Measurements from ENCODE around the gene PHF24.
"Not testable (repeated sequence)": the region's sequence is repeated elsewhere in the genome, so short reads cannot be mapped to it uniquely, and the experiment has no call there.

The PHF24 gene

DNA sequence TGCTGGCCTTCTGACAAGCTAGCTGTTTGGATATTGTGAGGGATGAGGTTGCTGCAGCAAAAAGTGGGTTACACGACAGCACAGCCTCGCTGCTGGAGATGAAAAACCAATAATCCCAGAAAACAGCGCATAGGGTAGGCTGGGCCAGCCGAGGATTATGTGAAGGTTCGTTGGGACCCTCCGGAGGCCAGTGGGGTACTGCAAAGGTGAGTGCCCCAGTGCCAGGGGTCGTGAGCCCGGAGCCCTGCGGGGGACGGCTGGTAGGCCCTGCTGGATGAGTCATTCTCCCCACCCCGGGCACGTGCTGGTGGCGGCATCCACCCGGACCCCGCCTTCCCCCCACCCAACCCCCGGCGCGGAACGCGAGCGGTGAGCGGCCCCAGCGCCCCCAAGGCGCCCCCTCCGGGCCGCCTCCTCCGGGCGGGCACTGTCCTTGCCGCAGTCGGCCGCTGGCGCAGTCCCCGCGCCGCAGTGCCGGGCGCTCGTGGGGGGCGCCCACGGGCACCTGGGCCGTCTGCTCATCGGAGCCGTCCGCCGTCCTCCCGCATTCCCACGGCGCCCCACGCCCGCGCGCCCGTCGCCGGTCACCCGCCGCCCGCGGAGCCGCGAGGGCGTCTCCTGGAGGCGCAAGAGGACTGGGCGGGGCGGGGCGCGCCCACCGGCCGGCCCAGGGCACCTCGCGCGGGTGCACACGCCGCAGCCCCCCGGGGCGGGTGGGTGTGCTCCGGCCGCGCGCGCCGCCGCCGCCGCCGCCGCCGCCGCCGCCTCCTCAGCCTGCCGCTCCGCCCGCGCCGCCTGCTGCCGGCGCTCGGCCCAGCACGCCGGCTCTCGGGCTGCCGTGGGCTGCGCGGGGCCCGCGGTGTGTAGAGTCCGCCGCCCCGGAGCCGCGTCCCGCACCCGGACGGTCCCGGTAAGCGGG lies at the start of gene PHF24:
PHF24 (plus strand) TSS at position 794 of the 919 bp plus-strand sequence. CDS start 13,014 bp downstream, outside the sequence.
- no peak for TF ChIP-seq GATA1 (IDR thresholded peaks at IDR 0.05; ENCODE audit: low read depth, low read length)
- TF ChIP-seq POLR2A (IDR thresholded peaks at IDR 0.05; ENCODE audit: low read length) = no peak
- peak; percentile 8 to 20 for DNase-seq

- TF ChIP-seq POLR2A (IDR thresholded peaks at IDR 0.05; ENCODE audit: low read length) = no peak
- TF ChIP-seq GATA1 (IDR thresholded peaks at IDR 0.05; ENCODE audit: low read depth, low read length) = no peak
- no peak for DNase-seq
Observed at GRCh38 chr9:34927061-34927460, 31.0 kb upstream of the PHF24 start.

DNA sequence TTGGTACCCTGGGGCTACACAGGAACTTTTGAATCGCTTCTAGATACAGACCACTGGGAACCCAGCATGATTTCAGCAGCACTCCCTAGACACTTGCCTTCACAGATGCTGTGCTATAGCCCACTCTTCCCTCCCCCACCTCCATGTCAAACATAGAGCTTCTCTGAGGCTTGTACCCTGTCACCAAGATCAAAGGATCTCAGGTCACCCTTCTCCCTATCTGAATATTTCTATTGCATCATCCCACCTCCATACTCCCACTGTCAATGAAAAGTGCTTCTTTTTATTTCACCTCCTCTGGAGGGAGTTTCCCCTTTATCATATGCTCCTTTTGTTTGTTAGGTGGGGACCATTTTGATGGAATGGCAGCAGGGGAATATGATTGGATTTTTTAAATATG lies 29.2 kb upstream of the PHF24 start:
- no peak for DNase-seq
- no peak for TF ChIP-seq POLR2A (IDR thresholded peaks at IDR 0.05; ENCODE audit: low read length)
- TF ChIP-seq GATA1 (IDR thresholded peaks at IDR 0.05; ENCODE audit: low read depth, low read length) = no peak

- peak; percentile 9 to 36 for DNase-seq
- no peak for TF ChIP-seq GATA1 (IDR thresholded peaks at IDR 0.05; ENCODE audit: low read depth, low read length)
- TF ChIP-seq POLR2A (IDR thresholded peaks at IDR 0.05; ENCODE audit: low read length) = no peak
Observed at GRCh38 chr9:34929506-34930102, 28.5 kb upstream of the PHF24 start.

GRCh38 chr9:34939989-34940388 lies 18.1 kb upstream of the PHF24 start:
- DNase-seq = peak; percentile 4 to 30

DNA sequence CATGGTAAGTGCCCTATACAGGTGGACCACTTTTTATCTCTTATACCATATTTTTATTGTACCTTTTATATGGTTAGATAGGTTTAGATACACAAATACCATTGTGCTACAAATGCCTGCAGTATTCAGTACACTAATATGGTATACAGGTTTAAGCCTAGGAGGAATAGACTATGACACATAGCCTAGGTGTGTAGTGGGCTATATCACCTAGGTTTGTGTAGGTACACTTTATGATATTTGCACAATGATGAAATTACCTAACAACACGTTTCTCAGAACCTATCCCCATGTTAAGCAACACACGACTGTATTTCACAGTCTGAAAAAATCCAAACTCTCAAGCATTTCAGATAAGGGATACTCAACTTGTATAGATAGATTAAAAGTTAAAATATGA lies 9.6 kb upstream of the PHF24 start:
- no peak for DNase-seq
- no peak for TF ChIP-seq GATA1 (IDR thresholded peaks at IDR 0.05; ENCODE audit: low read depth, low read length)
- no peak for TF ChIP-seq POLR2A (IDR thresholded peaks at IDR 0.05; ENCODE audit: low read length)

DNA sequence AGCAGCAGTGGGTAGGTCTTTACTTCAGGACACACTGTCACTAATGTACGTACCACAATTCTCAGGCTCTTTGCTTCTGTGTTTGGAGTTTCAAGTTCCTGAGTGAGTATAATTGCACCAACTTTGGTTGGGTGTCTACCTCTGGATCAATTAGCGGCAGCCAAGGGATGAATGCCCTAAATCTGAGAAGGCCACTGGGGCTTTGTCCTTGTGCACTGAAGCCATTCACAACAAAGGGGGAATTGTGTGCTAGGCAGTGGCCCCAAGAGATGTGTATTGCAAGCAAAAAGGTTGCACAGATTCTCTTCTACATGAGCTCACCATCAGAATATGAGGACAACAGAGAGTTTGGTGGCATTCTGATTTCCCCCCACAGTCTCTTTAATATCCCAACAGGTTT lies 3.9 kb upstream of the PHF24 start:
- no peak for DNase-seq
- TF ChIP-seq GATA1 (IDR thresholded peaks at IDR 0.05; ENCODE audit: low read depth, low read length) (no peak), POLR2A (IDR thresholded peaks at IDR 0.05; ENCODE audit: low read length) (no peak)

DNA sequence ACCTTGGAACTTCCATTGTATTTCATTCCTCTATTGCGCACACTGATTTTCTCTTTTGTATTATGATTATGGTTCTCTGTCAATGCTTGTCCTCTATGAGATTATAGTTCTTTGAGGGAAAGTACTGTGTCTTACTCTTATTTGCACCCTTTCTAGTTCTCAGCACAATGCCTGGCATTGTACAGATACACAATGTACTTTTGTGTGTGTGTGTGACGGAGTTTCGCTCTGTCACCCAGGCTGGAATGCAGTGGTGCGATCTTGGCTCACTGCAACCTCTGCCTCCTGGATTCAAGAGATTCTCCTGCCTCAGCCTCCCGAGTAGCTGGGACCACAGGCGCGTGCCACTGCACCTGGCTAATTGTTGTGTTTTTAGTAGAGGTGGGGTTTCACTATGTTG lies 2.0 kb upstream of the PHF24 start:
- not testable (repeated sequence) for DNase-seq

GRCh38 chr9:34956648-34957047 lies 1.4 kb upstream of the PHF24 start:
- DNase-seq = no peak

GRCh38 chr9:34958411-34958982 lies 412 bp downstream of the PHF24 start:
- TF ChIP-seq POLR2A (IDR thresholded peaks at IDR 0.05; ENCODE audit: low read length) (no peak), GATA1 (IDR thresholded peaks at IDR 0.05; ENCODE audit: low read depth, low read length) (no peak)
- DNase-seq = no peak

More at GRCh38 chr9:34956648-34957047, 1.4 kb upstream of the PHF24 start:
- TF ChIP-seq GATA1 (IDR thresholded peaks at IDR 0.05; ENCODE audit: low read depth, low read length) = no peak
- TF ChIP-seq POLR2A (IDR thresholded peaks at IDR 0.05; ENCODE audit: low read length) = no peak

GRCh38 chr9:34959461-34959860 lies 1.4 kb downstream of the PHF24 start:
- TF ChIP-seq GATA1 (IDR thresholded peaks at IDR 0.05; ENCODE audit: low read depth, low read length) (no peak), POLR2A (IDR thresholded peaks at IDR 0.05; ENCODE audit: low read length) (no peak)
- DNase-seq = no peak

DNA sequence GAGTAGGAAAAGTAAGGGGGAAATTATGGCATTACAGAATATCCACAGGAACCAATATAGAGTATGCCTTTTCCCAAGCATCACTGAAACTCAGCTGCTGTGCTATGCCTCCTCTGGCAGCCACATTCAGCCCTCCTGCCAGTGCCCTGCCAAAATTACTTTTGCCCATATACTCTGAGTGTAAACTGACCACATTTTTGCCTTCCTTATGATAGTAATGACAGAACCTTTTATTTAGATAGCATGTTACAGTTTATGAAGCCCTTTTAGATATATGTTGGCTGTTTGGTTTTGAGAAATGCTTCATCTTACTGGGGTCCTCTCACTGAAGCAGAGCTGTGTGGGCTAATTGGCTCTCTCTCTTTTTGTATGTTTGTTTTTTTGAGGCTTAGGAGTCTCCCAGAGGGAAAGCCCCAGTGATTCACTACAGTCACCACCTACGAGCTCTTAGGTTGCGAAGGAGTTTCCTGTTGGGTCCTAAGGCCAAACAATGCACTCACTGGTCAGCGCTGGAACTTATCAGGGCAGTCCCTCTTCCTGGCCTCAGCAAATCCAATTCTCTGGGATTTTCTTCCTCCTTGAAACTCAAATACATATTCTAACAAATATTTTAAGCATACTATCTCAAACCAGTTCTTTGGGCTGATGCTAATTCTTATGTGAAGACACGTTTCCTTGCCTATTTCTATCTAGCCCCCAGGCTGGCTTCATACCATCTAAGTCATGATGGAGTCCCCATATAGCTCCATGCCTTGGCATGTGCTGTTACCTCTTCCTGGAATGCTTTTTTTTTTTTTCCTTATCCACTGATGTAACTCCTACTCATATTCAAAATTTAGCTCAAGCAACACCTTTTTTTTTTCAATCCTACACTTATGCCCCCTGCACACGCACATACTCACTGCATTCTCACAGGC lies 3.7 kb downstream of the PHF24 start:
- no peak for DNase-seq
- TF ChIP-seq GATA1 (IDR thresholded peaks at IDR 0.05; ENCODE audit: low read depth, low read length) (no peak), POLR2A (IDR thresholded peaks at IDR 0.05; ENCODE audit: low read length) (no peak)

DNA sequence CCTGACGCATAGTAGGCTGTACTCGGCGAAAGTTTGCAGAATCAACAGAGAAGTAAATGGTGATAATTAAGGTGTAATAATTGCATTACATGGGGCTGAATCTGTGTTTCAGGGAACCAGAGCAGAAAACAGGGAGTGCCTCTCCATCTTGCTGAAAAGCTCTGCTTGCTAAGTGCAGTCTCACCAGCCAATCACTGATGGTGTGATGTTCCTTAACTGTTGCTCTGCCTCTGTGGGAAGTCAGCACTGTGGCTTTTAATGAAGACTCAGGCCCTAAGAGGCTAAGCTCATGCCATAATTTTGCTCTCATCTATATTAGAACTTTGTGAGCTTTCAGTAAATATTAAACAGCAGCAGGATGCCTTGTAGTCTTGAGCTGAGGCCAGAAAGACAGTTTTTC lies 4.5 kb downstream of the PHF24 start:
- DNase-seq = no peak
- TF ChIP-seq POLR2A (IDR thresholded peaks at IDR 0.05; ENCODE audit: low read length) (no peak), GATA1 (IDR thresholded peaks at IDR 0.05; ENCODE audit: low read depth, low read length) (no peak)

DNA sequence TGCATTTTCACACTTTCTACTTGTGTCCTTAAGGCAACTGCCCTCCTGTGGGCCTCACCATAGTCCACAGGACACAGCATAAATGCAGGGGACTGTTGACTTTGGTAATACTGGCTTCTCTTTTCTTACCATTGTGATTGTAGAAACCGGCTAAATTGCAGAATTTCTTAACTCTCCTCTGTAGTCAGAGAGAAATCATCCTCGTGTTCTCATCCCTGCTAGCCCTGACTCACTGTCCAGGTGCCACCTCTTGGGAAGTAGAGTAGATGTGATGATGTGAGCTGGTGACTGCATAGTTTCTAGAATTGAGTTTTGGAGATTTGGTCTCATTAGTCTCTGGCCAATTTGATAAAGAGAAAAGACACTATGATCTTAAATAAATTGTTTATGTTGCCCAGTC lies 5.5 kb downstream of the PHF24 start:
- TF ChIP-seq POLR2A (IDR thresholded peaks at IDR 0.05; ENCODE audit: low read length) (no peak), GATA1 (IDR thresholded peaks at IDR 0.05; ENCODE audit: low read depth, low read length) (no peak)
- no peak for DNase-seq
